C4-2B (cell line): ENCODE data around the gene SLC34A3.

ENCODE experiments used
- ZFX ChIP-seq: fragments of 450-650 bp; IDR thresholded peaks from 2 replicates; pipeline ENCODE4 v1.6.1; 2017
- TF ChIP-seq, protein P1 (sequence below): fragments of 450-650 bp; conservative IDR thresholded peaks from 2 replicates; pipeline ENCODE4 v1.5.1; 2017; ENCODE audit warnings: mild to moderate bottlenecking

DNA sequence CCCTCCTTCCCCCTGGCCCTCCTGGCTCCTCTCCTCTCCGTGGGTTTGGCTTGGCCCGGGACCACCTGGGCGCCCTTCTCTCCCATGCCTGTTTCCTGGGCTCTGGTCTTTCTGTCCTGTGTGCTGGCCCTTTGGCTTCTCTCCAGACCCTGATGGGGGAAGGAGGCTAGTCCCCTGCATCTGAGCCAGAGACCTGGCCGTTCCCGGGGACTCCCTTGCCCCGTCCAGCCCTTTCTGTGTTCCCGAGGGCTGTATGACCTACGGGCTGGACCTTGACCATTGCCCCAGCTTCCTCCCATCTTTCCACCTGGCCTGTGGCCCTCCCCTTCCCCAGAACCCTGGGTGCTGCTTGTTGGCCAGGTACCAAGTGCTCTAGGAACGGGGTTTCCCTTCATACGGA lies 32.8 kb downstream of the SLC34A3 start:
- TF ChIP-seq, protein P1, sequence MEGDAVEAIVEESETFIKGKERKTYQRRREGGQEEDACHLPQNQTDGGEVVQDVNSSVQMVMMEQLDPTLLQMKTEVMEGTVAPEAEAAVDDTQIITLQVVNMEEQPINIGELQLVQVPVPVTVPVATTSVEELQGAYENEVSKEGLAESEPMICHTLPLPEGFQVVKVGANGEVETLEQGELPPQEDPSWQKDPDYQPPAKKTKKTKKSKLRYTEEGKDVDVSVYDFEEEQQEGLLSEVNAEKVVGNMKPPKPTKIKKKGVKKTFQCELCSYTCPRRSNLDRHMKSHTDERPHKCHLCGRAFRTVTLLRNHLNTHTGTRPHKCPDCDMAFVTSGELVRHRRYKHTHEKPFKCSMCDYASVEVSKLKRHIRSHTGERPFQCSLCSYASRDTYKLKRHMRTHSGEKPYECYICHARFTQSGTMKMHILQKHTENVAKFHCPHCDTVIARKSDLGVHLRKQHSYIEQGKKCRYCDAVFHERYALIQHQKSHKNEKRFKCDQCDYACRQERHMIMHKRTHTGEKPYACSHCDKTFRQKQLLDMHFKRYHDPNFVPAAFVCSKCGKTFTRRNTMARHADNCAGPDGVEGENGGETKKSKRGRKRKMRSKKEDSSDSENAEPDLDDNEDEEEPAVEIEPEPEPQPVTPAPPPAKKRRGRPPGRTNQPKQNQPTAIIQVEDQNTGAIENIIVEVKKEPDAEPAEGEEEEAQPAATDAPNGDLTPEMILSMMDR = no peak
- no peak for TF ChIP-seq ZFX
